NCI-H510A treated with DMSO at 0.1 percent for 48 hours (cell line): ENCODE results near the gene SLC35F3.

ENCODE experiments used
- DNase-seq: peaks from one replicate; lab custom pipeline; 2025; lab: John Stamatoyannopoulos, UW

Gene SLC35F3

DNA sequence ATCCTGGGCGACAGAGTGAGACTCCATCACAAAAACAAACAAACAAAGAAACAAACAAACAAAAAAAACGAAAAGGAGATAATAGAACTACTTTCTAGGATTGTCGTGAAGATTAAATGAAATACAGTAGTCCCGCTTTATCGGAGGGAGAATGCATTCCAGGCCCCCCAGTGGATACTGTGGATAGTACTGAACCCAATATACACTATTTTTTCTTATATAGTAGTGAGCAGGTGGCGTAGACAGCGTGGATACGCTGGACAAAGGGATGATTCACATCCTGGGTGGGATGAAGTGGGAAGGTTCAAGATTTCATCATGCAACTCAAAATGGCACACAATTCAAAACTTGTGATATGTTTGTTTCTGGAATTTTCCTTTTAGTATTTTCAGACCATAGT is 8.0 kb downstream of the SLC35F3 start:
- DNase-seq, result no peak

DNA sequence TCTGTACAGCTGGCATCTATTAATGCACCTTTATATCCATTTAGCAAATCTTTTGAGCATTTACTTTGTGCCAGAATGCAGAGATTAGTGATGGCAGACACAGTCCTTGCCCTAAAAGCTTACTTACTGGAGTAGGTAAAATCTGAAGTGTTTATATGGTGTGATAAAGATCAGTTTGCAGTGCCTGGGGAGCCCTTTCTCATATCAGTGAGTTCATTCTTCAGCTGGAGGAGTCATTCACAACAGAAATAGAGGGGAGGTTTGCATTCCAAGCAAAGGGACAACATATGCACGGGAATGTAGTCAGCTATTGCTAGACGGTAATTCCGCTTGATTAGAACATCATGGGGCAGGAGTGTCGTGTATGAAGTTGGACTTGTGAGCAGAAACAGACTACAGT is 8.4 kb downstream of the SLC35F3 start:
- DNase-seq, result no peak

DNA sequence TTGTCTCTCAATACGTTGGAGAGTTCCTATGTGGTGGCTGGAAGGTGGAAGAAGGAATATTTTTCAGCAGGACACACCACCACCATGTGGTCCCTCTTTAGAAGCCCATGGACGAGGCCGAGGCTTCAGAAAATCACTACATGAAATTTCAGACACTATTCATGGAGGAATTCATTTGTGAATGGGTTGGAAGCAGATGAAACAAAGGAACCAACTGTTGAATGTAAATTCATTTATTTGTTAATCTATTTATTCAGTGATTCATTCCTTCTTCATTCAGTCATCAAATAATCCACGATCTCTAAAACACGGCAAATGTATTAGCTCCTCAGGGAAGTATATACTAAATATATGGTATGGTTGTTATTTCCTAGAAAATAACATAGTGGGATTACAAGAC is 12.2 kb downstream of the SLC35F3 start:
- no peak for DNase-seq

DNA sequence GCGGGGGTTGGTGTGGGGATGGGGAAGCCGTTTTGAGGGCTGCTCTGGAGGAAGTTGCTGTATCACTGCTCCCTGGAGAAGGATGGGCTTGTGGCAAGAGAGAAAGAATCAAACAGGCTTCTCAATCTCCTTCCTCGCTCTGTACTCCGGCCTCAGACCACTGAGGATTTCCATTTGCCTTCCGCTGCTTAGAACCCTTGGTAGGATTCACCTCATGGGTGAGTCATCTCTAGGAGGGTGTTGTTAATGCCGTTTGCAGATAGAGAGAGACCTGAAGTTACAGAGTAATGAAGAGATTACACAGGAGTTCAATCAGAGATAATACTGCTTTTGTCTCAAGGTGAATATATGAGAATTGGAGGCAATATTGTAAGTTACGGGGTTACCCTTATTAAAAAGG is 15.3 kb downstream of the SLC35F3 start:
- DNase-seq, result no peak

DNA sequence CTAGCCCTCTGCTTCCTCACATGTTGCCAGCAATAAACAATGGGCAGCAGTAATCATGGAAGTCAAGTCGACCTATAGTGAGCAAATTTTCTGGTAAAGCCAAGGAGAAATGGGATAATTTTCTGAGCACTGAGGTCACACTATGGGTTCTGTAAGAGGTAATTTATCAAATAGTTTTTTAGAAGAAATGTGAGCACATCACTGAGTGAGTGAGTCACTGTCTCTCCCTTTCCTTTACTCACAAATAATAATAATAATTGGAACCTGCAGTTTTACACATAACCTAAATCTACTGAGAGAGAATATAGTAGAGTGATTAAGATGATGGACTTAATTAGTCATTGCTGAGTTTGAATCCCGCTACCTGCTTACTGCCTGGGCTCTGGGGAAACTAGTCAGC is 23.6 kb downstream of the SLC35F3 start:
- no peak for DNase-seq

DNA sequence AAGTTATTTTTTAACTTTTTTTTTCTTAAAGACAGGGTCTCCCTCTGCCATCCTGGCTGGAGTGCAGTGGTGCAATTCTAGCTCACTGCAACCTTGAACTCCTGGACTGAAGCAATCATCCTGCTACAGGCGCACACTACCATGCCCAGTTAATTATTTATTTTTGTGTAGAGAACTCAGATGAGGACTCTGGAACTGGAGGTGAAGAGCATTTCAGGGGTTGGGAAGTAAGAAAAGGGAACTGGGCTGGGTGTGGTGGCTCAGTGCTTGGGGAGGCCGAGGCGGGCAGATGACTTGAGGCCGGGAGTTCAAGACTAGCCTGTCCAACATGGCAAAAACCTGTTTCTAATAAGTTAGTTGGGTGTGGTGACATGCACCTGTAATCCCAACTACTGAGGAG is 28.9 kb downstream of the SLC35F3 start:
- DNase-seq, result no peak

DNA sequence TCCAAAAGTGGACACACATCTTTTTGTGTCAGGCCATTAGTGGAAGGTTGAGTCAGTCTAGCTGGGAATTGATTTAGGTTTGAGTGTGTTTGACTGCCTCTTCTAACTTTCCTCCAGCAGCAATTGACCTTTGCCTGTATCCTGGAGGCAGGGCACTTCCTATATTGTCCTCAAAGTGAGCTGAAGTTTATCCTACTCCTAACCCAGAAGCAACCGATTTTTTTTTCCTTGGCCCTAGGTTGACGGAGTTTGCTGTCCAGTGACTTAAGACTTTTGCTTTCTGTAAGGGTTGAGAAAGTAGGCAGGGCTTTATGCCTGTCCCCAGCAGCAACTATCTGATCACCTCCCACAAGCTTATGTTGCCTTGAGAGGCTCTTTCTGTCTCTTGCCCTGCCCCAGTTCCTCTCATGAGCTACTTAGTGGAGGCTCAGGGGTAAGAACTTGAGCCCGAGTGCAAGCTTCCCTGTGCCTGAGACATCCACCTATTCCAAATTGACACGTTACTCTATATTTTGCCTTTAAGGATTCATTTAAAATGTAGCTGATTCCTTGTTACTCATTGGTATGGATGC is 30.9 kb downstream of the SLC35F3 start:
- DNase-seq, result peak; percentile 65

DNA sequence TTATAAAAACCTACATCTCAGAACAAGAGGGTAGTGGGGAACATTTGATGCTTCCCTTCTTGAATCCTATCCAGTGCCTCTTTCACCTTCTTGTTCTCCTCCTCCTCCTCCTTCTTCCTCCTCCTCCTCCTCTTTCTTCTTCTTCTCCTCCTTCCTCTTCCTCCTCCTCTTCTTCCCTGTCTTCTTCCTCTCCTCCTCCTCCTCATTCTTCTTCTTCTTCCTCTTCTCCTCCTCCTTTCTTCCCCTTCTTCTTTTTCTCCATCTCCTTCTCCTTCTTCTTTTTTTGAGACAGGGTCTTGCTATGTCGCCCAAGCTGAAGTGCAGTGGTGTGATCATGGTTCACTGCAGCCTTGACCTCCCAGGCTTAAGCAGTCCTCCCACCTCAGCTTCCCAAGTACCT is 31.9 kb downstream of the SLC35F3 start:
- DNase-seq, result no peak

DNA sequence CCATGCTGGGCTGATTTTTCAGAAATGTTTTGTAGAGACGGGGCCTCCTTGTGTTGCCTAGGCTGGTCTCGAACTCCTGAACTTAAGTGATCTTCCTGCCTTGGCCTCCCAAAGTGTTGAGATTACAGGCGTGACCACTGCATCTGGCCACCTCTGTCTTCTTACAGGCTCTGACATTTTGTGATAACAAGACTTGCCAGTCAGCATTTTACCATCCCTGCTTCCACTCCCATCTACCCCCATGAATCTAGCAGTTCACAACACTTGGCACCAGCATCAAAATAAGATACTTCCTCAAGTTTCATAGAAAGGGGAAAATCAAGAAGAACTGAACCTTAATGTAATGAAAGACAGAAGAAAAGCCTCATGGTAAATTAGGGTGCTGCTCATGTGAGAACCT is 32.4 kb downstream of the SLC35F3 start:
- DNase-seq, result no peak

DNA sequence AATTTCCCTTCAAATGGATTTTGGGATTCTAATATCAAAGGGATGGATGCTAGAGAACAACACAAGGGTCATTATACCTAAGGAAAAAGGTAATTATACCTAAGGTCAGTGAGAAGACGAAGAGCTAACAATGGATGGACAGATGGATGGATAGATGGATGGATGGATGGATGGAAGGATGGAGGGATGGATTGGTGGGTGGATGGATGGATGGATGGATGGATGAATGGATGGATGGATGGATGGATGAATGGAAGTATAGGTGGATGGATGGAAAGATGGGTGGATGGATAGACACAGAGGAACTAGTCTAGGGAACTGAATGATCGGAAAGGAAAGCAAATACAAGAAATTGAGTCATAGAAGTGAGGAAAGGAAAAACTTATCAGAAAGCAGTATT is 34.0 kb downstream of the SLC35F3 start:
- no peak for DNase-seq

DNA sequence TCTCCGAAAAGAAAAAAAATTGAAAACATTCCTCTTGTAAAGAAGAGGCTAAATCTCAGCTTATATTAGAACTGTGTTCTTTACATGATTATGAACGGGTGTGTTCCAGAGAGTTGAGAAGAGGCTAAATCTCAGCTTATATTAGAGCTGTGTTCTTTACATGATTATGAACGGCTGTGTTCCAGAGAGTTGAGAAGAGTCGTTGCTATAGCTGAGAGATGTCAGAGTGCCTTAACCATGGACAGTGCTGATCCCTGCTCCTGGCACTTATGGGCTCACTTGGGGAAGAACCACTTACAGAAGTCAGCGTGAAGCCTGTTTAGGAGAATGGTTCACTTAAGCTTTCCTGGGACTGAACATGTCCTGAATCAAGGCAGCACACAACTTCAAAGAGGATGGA is 35.0 kb downstream of the SLC35F3 start:
- DNase-seq, result no peak

DNA sequence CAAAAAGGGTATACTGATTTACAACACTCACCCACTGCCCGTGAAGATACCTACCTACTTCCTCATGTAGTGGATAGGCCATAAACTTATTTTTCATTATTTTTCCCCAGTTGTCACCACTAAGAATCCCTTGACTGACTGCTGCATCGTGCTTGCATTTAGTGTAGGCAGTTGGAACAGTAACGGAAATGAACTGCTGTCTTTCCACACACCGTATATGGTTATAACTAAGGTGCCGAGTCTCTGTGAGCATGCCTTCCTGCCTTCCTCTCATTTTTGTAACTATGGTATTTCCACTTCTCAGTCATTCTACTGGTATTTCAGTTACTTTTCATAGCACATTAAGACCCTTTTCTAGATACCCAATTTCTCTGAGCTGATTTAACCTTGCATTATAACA is 36.4 kb downstream of the SLC35F3 start:
- no peak for DNase-seq

DNA sequence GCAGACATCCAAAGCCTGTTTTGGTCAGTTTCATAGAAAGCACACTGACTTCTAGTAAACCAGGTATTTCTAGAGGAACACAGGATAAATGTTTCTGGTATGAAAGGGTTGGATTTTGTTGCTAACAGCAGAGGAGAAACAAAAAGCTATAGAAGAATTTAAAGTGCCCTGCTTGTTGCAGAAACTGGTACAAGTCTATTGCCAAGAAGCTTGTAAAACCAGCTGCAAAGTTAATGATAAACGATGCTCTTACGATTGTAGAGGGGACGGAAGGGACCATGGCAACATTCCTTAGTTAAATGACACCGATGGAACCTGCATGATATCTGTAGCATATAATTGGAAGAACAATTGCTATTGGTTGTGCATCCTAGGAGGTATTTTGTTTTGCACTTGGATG is 40.1 kb downstream of the SLC35F3 start:
- no peak for DNase-seq

DNA sequence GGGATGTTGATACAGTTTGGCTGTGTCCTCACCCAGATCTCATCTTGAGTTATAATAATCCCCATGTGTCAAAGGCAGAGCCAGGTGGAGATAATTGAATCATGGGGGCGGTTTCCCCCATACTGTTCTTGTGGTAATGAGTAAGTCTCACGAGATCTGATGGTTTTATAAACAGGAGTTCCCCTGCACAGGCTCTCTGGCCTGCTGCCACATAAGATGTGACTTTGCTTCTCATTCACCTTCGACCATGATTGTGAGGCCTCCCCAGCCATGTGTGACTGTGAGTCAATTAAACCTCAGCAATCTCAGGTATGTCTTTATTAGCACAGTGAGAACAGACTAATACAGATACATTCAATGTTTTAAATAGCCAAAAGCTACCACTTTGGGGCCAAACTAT is 41.1 kb downstream of the SLC35F3 start:
- DNase-seq, result no peak

DNA sequence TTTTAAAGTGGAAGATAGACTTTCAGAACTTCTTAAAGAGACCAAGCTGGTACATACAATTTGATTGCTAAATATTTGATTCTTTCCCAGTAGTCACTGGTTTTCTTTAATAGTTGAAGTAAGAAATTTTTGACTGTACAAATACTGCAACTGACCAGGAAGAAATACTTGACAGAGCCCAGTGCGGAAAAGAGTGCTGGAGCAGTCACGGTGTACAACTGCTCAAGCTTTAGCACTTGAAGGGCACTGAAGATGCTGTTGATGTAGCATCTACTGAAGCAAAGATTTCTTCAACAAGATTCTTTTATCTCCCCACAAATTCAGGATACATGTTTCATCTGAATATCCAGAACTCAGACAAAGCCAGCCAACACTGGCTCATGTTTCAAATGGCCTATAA is 41.5 kb downstream of the SLC35F3 start:
- no peak for DNase-seq

DNA sequence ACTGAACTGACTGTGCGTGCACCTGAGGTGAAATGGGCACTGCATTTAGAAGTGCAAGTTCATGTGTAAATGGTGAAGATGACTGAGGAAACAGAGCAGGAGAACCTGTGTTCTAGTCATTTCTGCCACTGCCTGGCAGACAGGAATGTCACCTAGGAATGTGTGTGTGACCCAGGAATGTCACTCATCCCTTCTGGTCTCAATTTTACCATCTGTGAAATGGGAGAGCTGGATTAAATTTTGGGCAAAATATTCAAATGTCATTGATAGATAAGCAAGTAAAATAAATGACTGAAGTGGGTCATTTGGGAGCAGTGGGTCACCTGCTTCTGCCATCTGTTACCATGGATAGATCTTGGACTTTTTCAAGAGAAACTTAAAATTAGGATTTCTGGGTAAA is 42.2 kb downstream of the SLC35F3 start:
- DNase-seq, result no peak

DNA sequence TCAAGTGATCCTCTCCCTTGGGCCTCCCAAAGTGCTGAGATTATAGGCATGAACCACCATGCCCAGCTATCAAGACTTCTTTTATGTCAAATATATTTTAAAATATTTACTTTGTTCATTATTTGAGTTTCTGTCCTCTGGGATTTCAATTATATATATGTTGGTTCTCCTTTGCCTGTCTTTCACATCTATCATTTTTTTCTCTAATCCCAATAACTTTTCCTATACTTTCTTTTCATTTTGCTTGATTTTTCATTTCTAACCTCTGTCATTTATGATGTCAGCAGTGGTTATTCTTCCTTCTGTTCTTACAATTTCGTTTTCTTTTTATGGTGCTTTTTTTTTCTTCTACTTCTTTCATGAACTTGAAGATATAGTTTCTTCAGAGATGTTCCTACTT is 47.3 kb downstream of the SLC35F3 start:
- DNase-seq, result no peak

DNA sequence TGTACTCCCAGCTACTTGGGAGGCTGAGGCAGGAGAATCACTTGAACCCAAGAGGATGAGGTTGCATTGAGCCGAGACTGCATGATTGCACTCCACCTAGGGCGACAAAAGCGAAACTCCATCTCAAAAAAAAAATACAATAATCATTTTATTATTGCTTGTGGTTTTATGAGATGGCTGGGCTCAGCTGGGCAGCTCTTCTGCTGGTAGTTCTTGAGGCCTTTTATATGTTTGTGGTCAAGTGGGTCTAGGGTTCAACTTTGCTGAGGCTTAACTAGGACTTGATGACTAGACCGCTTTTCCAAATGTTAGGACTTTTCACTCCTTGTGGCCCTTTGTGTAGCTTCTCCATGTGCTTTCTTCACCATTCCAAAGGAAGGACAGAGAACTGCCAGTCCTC is 53.2 kb downstream of the SLC35F3 start:
- no peak for DNase-seq

DNA sequence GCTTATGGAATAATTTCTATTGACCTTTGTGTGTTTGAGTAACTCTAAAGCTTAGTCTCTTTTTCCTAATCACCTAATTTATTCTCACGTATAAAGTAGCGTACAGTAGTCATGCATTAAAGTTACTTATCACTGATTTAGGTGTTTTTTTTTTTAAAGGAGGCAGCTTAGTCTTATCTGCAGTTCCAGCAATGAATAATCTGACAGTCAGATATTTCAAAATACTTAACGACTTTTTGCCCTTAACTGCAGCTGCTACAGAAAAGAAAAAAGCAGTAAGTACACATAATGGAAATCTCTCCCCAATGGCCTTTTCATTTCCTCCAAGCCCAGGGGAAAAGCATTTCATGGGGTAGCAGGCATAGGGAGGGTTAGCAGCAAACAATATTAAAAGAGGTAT is 54.6 kb downstream of the SLC35F3 start:
- no peak for DNase-seq

DNA sequence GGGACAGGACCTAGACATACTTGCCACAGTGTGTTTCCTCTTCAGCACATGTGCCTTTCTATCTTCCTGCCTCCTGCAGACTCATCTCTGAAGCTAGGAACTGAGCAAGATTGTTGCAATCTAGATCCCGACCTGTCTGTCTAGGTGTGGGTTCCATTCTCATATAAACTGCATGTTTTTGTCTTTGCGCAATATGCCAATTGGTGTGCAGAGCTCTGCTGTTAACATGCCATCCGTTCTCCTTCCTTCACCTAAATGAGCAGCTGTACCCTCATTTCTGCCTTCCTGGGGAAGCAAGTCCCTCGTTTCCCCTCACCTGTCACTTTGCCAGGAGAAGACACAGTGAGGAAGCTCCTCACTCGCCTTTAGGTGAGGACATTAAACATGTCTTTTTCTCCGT is 55.5 kb downstream of the SLC35F3 start:
- no peak for DNase-seq

DNA sequence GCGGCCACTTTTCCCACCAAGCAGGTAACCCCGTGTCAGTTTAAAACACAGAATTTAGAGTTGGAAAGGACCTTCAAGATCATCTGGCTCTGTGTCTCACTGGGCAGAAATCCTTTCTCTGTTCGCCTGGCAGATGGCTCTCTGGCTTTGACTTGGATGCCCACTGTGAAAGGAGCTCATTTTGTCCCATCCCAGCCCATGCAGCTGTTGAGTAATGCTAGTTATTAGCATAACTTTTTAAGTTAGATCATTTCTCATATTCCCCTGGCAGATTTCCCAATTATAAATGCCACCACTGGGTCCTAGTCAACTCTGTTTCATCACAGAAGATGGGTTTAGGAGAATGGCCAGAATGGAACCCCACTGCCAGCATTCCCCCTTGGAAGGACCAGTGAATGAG is 55.9 kb downstream of the SLC35F3 start:
- no peak for DNase-seq

DNA sequence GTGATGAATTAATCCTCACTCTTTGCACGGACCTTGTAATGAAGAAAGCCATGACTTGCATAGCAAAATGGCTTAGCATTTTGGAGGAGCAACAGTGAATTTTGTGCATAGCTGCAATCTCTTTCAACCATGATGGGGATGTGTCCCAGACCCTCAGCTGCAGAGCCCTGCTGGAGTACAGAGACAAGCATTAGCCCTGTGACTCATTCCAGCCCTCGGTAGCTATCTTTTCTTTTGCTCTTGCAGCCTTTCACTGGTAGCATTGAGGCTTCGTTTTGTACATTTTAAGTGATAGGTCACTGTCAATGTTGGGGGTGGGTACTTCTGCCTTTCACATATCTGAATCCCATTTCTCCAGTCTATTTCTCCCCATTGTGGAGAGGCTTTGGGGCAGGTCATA is 58.4 kb downstream of the SLC35F3 start:
- no peak for DNase-seq

DNA sequence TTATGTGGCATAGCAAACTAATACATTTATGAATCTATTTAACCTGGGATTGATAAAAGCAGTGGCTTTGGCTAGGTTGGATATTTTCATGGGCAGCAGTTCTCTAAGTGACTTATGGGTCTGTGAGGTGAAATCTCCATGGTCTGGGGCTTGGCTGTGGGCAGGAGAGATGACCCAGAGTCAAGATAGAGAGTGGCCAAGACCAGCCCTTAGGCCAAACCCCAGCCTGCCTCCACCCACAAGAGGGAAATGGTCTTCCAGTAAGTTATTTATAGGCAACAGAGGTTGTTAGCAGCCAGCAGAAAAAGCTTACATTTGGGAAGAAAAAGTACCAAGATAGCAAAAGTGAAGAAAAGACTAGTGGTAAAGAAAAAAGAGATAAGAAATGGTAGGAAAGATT is 61.4 kb downstream of the SLC35F3 start:
- DNase-seq, result no peak

DNA sequence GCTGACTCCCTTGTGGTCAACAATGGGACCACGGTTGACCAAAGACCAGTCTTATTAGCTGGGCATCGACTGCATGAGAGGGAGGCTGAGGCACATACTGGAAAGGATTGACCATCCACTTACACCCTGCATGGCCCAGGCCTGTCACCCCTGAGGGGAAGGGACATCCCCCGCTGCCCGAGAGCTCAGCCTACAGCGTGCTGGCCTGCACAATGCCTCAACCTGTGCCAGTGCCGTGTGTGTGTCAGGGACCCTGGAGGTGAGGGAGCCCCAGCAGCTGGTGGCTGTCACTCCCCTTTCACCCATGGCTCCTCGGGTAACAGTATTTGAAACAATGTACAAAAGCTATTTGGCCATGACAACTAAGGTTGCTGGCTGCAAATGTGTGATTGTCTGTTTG is 67.3 kb downstream of the SLC35F3 start:
- DNase-seq, result no peak

DNA sequence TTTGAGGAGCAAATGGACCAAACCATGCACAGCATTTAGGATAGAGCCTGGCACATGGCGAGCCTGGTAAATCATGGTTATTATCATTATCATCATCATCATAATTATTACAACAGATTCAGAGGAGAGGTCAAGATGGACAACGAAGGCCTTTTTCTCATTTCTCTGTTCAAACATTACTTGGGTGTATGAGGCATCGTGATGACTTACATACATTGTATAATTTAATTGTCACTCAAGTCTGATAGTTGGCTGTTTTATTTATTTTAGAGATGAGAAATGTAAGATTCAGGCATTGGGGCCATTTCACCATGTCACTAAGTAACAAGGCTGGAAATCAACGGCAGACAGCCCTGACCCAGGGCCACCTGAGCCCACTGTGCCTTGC is 68.1 kb downstream of the SLC35F3 start:
- no peak for DNase-seq
